NB4 (cell line): Measurements from ENCODE around the gene CMIP.

Experiments
- MYC ChIP-seq: IDR thresholded peaks from 2 replicates; pipeline ENCODE4 v1.6.1; 2011; ENCODE audit warnings: low read depth, low read length
- POLR2A ChIP-seq: IDR thresholded peaks from 2 replicates; pipeline ENCODE4 v1.6.1; 2011; ENCODE audit warnings: mild to moderate bottlenecking; ENCODE audit not compliant: insufficient read length; ENCODE audit errors: extremely low read depth
- TF ChIP-seq, protein P1 (sequence below): IDR thresholded peaks from one replicate; pipeline ENCODE4 v1.5.1; 2012; ENCODE audit warnings: low read depth, low read length
- TF ChIP-seq, protein P2 (sequence below): IDR thresholded peaks from 2 replicates; pipeline ENCODE4 v1.6.1; 2011; ENCODE audit warnings: low read depth, low read length

DNA sequence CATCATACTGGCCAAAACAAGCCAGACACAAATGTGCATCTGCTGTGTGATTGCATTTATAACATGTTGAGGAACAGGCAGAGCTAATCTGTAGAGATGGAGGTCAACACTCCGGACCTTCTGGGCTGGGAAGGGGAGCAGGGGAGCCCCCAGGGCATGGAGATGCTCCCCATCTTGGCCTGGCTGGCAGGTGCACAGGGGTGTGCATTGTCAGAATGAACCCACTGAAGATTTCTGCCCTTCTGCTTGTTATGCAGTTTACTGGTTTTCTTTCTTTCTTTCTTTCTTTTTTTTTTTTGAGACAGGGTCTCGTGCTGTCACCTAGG is 146.9 kb downstream of the CMIP start:
- TF ChIP-seq, protein P1, sequence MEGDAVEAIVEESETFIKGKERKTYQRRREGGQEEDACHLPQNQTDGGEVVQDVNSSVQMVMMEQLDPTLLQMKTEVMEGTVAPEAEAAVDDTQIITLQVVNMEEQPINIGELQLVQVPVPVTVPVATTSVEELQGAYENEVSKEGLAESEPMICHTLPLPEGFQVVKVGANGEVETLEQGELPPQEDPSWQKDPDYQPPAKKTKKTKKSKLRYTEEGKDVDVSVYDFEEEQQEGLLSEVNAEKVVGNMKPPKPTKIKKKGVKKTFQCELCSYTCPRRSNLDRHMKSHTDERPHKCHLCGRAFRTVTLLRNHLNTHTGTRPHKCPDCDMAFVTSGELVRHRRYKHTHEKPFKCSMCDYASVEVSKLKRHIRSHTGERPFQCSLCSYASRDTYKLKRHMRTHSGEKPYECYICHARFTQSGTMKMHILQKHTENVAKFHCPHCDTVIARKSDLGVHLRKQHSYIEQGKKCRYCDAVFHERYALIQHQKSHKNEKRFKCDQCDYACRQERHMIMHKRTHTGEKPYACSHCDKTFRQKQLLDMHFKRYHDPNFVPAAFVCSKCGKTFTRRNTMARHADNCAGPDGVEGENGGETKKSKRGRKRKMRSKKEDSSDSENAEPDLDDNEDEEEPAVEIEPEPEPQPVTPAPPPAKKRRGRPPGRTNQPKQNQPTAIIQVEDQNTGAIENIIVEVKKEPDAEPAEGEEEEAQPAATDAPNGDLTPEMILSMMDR = no peak
- no peak for TF ChIP-seq POLR2A
- TF ChIP-seq MYC = no peak
- TF ChIP-seq, protein P2, sequence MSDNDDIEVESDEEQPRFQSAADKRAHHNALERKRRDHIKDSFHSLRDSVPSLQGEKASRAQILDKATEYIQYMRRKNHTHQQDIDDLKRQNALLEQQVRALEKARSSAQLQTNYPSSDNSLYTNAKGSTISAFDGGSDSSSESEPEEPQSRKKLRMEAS = no peak
